Measurements from ENCODE around the gene SDR42E1.

SDR42E1 gene

DNA sequence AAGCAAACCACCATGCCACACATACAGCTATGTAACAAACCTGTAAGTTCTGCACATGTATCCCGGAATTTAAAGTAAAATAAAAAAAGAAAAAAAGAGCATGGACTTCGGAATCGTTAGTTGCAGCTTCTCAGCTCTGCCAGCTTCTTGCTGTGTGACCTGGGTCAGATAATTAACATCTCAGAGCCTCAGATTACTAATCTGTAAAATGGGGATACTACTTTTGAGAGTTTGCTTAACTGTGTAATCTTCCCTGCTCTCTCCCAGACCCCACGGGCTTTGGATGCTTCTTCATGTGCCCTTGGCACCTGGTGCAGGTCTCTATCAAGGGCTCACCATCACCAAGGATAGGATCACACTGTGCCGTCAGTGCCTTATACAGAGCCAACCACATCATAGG lies 40.4 kb upstream of the SDR42E1 start:
- no peak for TF ChIP-seq ZFX (IDR thresholded peaks at IDR 0.05)
- TF ChIP-seq, protein P1, sequence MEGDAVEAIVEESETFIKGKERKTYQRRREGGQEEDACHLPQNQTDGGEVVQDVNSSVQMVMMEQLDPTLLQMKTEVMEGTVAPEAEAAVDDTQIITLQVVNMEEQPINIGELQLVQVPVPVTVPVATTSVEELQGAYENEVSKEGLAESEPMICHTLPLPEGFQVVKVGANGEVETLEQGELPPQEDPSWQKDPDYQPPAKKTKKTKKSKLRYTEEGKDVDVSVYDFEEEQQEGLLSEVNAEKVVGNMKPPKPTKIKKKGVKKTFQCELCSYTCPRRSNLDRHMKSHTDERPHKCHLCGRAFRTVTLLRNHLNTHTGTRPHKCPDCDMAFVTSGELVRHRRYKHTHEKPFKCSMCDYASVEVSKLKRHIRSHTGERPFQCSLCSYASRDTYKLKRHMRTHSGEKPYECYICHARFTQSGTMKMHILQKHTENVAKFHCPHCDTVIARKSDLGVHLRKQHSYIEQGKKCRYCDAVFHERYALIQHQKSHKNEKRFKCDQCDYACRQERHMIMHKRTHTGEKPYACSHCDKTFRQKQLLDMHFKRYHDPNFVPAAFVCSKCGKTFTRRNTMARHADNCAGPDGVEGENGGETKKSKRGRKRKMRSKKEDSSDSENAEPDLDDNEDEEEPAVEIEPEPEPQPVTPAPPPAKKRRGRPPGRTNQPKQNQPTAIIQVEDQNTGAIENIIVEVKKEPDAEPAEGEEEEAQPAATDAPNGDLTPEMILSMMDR (conservative IDR thresholded peaks at IDR 0.05) = no peak

GRCh38 chr16:82050909-82051357 lies 39.7 kb upstream of the SDR42E1 start:
- TF ChIP-seq, protein P1 (conservative IDR thresholded peaks at IDR 0.05) = no peak
- TF ChIP-seq ZFX (IDR thresholded peaks at IDR 0.05) = no peak
- no peak overlapping the region for H3K27ac ChIP-seq

More for the DNA sequence above, 40.4 kb upstream of the SDR42E1 start:
- H3K27ac ChIP-seq = no peak overlapping the region

GRCh38 chr16:82050506-82050905 lies 39.2 kb upstream of the SDR42E1 start:
- TF ChIP-seq, protein P1 (conservative IDR thresholded peaks at IDR 0.05) = no peak
- no peak for TF ChIP-seq ZFX (IDR thresholded peaks at IDR 0.05)

DNA sequence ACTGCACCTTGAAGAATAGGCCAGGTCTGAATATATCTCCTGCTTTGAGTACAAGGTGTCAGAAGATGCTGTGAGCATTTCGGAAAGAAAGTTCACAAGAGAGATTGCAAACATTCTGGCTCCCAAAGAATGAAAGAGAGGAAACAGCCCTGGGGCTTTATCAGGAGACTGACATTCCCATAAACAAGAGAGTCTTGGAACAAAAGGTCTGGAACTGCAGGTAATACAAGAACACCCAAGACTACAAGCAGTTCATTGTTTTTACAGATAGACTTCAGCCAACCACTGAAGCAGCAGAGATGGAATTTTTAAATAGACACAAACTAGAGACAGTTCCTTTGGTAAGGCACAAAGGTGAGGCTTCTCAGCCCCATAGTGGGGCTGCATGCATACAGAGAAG lies 38.2 kb upstream of the SDR42E1 start:
- TF ChIP-seq ZFX (IDR thresholded peaks at IDR 0.05) = no peak
- TF ChIP-seq, protein P1 (conservative IDR thresholded peaks at IDR 0.05) = no peak
- no peak overlapping the region for H3K27ac ChIP-seq

More at GRCh38 chr16:82050506-82050905, 39.2 kb upstream of the SDR42E1 start:
- no peak overlapping the region for H3K27ac ChIP-seq

- TF ChIP-seq ZFX (IDR thresholded peaks at IDR 0.05) = no peak
- no peak overlapping the region for H3K27ac ChIP-seq
Measured at GRCh38 chr16:82047787-82048186, 36.5 kb upstream of the SDR42E1 start.

DNA sequence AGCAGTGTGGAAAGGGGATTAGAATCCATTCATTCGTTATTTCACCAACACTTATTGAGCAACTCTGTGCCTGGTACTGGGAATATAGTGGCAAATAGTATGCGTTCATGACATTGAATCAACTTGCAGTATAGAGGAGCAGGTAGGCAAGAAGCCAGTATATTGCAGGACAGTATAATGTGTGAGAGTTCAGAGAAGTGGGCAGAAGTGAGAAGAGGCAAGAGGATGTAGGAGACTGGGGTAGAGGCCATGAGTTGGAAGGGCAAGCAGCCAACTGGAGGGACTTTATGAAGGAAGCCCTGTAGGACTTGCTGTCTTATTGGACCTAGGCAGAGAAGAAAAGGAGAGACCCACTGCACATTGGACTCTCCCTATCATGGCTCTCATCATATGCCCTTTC lies 36.1 kb upstream of the SDR42E1 start:
- H3K27ac ChIP-seq = no peak overlapping the region
- TF ChIP-seq, protein P1 (conservative IDR thresholded peaks at IDR 0.05) = no peak
- TF ChIP-seq ZFX (IDR thresholded peaks at IDR 0.05) = no peak

DNA sequence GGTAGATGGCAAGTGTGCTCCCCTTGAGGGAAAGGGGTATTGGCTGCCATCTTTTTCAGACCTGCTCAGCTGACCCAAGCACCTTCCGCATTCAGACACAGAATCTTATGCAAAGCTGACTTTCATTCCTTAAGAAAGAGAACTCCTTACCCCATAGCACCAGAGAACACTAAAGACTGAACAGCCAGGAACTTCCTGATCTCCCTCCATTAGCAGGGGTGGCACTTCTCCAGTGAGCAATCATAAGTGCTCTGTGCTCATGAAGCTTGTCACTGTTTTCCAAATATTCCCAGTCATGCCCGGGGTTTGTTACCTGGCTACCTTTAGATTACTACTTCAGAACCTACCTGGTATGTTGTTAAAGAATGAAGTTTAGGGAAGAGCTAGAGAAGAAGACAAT lies 35.7 kb upstream of the SDR42E1 start:
- H3K27ac ChIP-seq = no peak overlapping the region
- TF ChIP-seq ZFX (IDR thresholded peaks at IDR 0.05) = no peak
- TF ChIP-seq, protein P1 (conservative IDR thresholded peaks at IDR 0.05) = no peak

DNA sequence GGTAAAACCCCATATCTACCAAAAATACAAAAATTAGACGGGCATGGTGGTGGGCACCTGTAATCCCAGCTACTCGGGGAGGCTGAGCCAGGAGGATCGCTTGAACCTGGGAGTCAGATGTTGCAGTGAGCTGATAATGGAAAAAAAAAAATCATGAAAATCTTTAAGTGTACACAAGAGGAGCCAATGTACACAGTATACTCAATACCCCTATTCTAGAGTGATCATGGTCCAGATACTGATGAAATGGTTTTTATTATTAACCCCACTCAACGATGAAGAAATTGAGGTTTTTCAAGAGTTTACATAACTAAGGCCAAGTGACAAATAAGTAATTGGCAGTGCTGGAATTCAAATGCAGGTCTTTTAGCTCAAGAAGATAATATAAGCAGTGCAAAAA lies 35.3 kb upstream of the SDR42E1 start:
- no peak overlapping the region for H3K27ac ChIP-seq
- no peak for TF ChIP-seq ZFX (IDR thresholded peaks at IDR 0.05)
- TF ChIP-seq, protein P1 (conservative IDR thresholded peaks at IDR 0.05) = no peak
